IPS-15b (cell line): ENCODE results near the gene BIK.

Experiments
- H3K27me3 ChIP-seq: one replicate; pipeline ENCODE4 v1.6.1; 2013; ENCODE audit warnings: low read length; ENCODE audit not compliant: control insufficient read depth, insufficient read depth
- H3K36me3 ChIP-seq: one replicate; pipeline ENCODE4 v1.6.1; 2013; ENCODE audit warnings: low read length; ENCODE audit not compliant: control insufficient read depth, insufficient read depth
- H3K4me1 ChIP-seq: one replicate; pipeline ENCODE4 v1.6.1; 2013; ENCODE audit warnings: mild to moderate bottlenecking, low read length; ENCODE audit not compliant: control insufficient read depth, insufficient read depth
- H3K4me3 ChIP-seq: one replicate; pipeline ENCODE4 v1.5.1; 2013; ENCODE audit warnings: low read depth, low read length
- H3K9ac ChIP-seq: one replicate; pipeline ENCODE4 v1.6.1; 2013; ENCODE audit warnings: low read depth, mild to moderate bottlenecking, low read length
- H3K9me3 ChIP-seq: one replicate; pipeline ENCODE4 v1.6.1; 2013; ENCODE audit warnings: mild to moderate bottlenecking, low read length; ENCODE audit not compliant: control insufficient read depth, insufficient read depth

Gene BIK

GRCh38 chr22:43156413-43156812 lies 45.9 kb downstream of the BIK start:
- Histone ChIP-seq H3K27me3 (peaks cover 2% of the 10 kb centered on the region), H3K4me1 (no peaks in the 10 kb centered on the region), H3K36me3 (no peaks in the 10 kb centered on the region), H3K4me3 (no peak overlapping the region), H3K9me3 (no peaks in the 10 kb centered on the region), H3K9ac (no peak overlapping the region)

GRCh38 chr22:43157874-43158546 lies 47.5 kb downstream of the BIK start:
- no peak overlapping the region for H3K9ac ChIP-seq
- H3K27me3 ChIP-seq = no peaks in the 10 kb centered on the region
- no peaks in the 10 kb centered on the region for H3K9me3 ChIP-seq
- H3K4me1 ChIP-seq = no peaks in the 10 kb centered on the region
- no peaks in the 10 kb centered on the region for H3K36me3 ChIP-seq
- no peak overlapping the region for H3K4me3 ChIP-seq

GRCh38 chr22:43158778-43159483 lies 48.4 kb downstream of the BIK start:
- Histone ChIP-seq H3K4me1 (no peaks in the 10 kb centered on the region), H3K4me3 (no peak overlapping the region), H3K27me3 (no peaks in the 10 kb centered on the region), H3K9me3 (no peaks in the 10 kb centered on the region), H3K9ac (no peak overlapping the region), H3K36me3 (no peaks in the 10 kb centered on the region)

DNA sequence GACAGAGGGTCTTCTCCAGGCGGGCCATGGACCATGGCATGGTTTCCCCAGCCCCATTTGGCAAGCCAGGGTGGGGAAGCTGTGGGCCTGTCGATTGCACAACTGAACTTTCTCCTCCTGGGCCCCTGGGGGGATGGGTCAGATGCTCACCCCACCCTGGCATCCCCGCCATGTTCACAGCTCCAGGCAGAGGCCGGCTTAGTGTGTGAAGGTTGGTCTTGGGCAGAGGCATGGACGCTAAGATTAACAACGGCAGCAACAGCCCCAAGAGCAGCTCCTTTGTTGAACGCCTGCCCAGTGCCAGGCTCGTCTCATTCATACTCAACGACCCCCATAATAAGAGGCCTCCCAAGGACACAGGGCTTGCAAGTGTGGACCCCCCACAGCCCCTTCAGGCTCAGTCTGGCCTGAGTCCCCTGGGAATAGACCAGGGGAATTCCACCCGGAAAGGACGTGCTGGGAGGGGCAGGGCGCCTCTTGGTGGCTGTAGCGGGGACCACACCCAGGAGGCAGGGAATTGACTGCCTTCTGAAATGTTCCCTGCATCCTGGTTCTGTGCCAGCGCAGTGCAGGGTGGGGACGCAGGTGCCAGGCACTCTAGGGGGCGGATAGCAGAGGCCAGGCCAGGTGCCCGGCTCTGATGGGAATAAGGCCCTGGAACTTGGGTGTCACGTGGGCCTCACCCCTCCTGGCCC lies 49.1 kb downstream of the BIK start:
- Histone ChIP-seq H3K27me3 (no peaks in the 10 kb centered on the region), H3K4me3 (no peak overlapping the region), H3K36me3 (no peaks in the 10 kb centered on the region), H3K4me1 (no peaks in the 10 kb centered on the region), H3K9ac (no peak overlapping the region), H3K9me3 (no peaks in the 10 kb centered on the region)

GRCh38 chr22:43160497-43161126 lies 50.1 kb downstream of the BIK start:
- Histone ChIP-seq H3K27me3 (no peaks in the 10 kb centered on the region), H3K36me3 (no peaks in the 10 kb centered on the region), H3K9me3 (no peaks in the 10 kb centered on the region), H3K4me3 (no peak overlapping the region), H3K9ac (no peak overlapping the region), H3K4me1 (no peaks in the 10 kb centered on the region)

DNA sequence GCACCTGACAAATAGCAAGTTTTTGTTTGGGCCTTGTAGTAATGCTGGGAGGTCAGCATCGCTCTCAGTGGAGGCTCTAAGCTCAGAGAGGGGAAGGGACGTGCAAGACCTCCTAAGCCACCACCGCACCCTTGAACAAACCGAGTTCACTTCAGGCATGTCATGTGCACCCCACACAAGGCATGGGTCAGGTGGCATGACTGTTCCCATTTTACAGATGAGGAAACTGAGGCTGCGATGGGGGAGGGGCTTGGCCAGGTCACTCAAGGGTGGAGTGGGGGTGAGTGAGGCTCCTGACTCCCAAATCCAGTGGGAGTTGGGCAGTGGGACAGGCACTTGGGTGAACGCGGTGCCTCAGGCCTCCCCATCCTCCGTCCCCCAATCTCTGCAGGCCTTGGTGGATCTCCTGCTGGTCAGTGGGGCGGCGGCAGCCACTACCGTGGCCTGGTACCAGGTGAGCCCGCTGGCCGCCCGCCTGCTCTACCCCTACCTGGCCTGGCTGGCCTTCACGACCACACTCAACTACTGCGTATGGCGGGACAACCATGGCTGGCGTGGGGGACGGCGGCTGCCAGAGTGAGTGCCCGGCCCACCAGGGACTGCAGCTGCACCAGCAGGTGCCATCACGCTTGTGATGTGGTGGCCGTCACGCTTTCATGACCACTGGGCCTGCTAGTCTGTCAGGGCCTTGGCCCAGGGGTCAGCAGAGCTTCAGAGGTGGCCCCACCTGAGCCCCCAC lies 52.0 kb downstream of the BIK start:
- Histone ChIP-seq H3K4me1 (no peaks in the 10 kb centered on the region), H3K27me3 (no peaks in the 10 kb centered on the region), H3K4me3 (no peak overlapping the region), H3K36me3 (no peaks in the 10 kb centered on the region), H3K9me3 (no peaks in the 10 kb centered on the region), H3K9ac (no peak overlapping the region)

DNA sequence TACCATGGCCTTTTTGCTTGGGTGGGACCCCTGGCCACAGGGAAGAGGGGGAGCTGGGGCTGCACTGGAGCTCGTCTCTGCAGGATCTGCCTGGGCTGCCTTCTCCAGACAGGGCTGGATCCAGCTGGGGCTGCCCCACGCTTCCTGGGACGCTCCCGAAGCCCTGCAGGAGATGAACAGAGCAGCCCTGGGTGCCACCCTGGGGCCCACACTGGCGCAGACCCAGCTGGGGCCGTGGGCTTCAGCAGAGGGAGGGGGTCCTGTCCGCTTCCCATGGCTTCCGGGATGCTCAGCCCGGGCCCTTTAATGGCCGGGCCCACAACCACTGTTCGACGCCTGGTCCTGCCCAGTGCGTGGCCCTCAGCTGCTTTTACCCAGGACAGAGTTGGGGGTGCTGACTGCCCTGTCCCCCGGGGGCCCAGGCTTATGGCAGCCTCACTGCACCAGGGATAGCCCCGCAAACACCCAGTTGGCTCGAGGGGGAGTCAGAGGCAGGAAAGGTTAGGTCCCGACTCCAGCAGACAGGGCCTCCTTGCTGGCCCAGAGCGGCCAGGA lies 52.8 kb downstream of the BIK start:
- Histone ChIP-seq H3K4me3 (no peak overlapping the region), H3K9ac (no peak overlapping the region)

DNA sequence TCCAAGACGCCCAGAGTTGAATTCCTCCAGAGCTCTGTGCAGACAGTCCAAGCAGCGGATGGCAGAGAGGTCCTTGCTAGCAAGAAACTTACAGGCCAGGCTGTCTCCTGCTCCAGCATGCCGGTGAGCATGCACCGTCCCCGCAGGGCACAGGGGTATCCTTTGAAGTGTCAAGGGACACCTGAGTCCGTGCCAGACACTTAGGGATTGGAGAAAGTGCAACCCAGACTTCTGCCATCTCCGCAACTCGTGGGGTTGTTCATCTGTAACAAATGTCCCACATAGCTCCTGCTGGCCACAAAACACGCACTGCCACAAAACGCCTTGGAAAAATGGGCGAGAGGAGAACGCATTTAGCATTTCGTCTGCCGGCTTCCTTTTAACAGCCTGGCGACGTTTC lies 54.1 kb downstream of the BIK start:
- Histone ChIP-seq H3K9me3 (no peaks in the 10 kb centered on the region), H3K4me1 (no peaks in the 10 kb centered on the region), H3K9ac (no peak overlapping the region), H3K36me3 (peaks cover 12% of the 10 kb centered on the region), H3K4me3 (no peak overlapping the region), H3K27me3 (no peaks in the 10 kb centered on the region)

More for the DNA sequence above, 52.8 kb downstream of the BIK start:
- H3K9me3 ChIP-seq = no peaks in the 10 kb centered on the region
- no peaks in the 10 kb centered on the region for H3K27me3 ChIP-seq
- H3K36me3 ChIP-seq = peaks cover 7% of the 10 kb centered on the region
- H3K4me1 ChIP-seq = no peaks in the 10 kb centered on the region

DNA sequence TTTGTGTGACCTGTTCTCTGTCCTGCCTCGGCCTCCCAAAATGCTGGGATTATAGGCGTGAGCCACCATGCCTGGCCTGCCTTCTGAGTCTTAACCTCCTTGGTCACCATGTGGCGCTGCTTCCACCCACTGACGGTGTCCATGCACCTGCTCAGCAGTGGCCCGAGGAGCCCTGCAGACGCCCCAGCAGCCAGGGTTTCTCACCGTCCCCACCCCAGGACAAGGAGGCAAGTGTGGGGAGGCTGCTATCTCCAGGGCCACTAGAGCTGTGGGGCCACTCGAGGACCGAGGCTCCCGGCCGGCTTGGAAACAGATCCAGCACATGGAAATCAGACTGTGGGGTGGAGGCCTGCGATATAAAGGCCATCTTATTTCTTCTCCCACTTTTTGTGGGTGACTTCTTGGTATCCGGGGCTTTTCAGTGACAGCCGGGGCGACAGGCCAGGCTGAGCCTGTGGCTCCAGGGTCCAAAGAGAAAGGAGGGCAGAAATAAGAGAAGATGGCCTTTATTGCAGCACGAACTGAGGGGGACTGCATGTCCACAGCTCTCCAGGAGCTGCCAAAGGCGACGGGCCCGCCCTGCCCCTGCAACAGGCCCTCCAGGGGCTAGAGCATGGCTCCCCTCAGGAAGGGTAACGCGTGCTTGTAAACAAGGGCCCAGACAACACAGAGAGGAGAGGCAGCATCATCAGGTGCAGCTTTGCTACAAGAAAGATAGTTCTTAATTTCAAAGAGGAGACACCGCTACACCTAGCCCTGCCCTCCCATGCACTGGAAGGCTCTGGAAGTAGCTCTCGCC lies 55.8 kb downstream of the BIK start:
- no peak overlapping the region for H3K9ac ChIP-seq
- H3K4me1 ChIP-seq = no peaks in the 10 kb centered on the region
- no peaks in the 10 kb centered on the region for H3K9me3 ChIP-seq
- H3K27me3 ChIP-seq = no peaks in the 10 kb centered on the region
- H3K4me3 ChIP-seq = no peak overlapping the region
- H3K36me3 ChIP-seq = peaks cover 25% of the 10 kb centered on the region

GRCh38 chr22:43167001-43167589 lies 56.5 kb downstream of the BIK start:
- H3K4me3 ChIP-seq = no peak overlapping the region
- H3K4me1 ChIP-seq = no peaks in the 10 kb centered on the region
- H3K9me3 ChIP-seq = no peaks in the 10 kb centered on the region
- no peak overlapping the region for H3K9ac ChIP-seq
- H3K27me3 ChIP-seq = no peaks in the 10 kb centered on the region
- H3K36me3 ChIP-seq = peaks cover 33% of the 10 kb centered on the region
